ENCODE results near the gene ZBTB40.

The ZBTB40 gene

DNA sequence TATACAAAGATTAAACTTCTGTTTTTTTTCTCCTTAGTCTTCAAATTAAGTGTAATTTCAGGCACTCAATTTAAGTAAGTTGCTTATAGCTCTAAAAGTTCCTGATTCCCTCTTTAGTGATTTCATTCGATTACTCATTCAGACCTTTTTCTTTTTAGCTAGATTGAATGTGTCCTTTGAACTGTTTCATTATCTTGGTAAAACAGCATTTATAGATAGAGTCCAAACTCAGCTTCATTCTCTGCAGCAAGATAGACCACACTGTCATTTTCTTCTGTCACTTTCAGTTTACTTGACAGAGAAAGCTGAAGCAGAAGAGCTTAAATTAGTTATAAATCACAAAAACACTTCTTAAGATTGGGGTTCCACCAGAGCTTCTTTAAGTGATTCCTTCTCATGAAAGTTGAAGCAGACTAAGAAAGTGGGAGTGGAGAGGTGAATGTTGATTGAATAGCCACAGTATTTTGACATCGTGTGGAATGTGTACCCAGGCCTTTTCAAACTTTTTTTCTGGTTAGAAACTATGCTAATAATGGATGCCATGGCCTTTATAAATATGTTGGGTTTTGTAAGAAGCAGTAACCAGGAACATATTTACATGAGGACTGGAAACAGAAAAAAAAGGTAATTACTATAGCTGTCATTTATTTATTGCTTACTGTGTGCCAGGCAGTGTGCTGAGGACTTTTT is 52.2 kb downstream of the ZBTB40 start:
- peak; percentile 74 for DNase-seq (ENCODE audit: low read depth)

DNA sequence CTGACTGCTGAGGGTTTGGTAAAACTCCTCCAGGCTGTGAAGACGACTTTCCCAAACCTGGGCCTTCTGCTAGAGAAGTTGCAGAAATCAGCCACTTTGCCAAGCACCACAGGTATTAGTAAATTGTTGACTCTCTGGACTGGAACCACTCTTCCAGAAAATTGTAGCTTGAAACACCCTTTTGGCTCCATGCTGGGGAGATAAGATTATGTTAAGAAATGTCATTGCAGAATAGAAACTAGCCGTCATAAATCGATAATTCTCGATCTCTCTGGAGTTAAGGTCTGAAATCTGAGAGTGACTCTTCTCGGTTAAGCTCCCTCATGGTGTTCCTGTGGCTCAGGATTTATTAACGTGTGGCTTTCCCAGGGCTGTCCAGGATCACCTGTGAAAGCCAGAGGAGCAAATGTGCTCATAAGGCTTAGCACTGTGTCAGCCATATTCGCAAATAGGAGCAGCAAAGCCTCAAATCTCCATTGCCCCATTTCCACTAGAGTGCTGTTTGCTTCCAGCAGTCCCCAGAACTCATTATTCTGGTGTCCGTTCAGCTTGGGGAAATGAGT is 54.6 kb downstream of the ZBTB40 start:
- no peak for DNase-seq (ENCODE audit: low read depth)

GRCh38 chr1:22507587-22507986 is 55.9 kb downstream of the ZBTB40 start:
- DNase-seq (ENCODE audit: low read depth): no peak

DNA sequence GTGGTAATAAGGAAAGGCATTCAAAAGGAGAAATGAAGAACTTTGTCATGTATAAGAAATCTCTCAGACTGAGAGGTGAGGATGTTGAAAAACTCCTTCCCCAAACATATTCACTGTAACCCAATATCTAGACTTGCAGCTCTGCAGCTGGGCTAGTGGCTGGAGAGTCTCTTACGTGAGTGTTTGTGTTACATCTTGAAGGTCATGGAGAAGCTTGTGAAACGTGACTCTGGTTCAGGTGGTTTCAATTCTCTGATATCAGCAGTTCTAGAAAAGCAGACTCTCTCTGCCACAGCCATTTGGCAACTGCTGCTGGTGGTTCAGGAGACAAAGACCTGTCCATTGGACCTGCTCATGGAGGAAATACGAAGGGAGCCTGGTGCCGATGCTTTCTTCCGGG is 56.7 kb downstream of the ZBTB40 start:
- peak; percentile 49 for DNase-seq (ENCODE audit: low read depth)

DNA sequence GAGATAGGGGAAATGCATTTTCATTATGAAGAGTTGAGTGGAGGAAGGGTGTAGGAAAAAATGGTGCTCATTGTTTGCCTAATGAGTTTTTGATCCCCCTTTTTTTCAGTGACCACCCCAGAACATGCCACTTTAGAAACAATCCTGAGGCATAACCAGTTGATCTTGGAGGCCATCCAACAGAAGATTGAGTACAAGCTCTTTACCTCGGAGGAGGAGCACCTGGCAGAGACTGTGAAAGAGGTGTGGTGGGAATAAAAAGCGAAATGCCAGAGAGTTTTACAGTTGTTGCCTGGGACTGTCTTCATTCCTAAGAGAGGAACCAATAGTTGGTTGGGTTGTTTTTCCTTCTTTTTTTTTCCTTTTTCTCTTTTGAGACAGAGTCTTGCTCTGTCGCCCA is 57.3 kb downstream of the ZBTB40 start:
- DNase-seq (ENCODE audit: low read depth): no peak

- peak; percentile 27 for DNase-seq (ENCODE audit: low read depth)
Observed at GRCh38 chr1:22509815-22510214, 58.2 kb downstream of the ZBTB40 start.

- no peak for DNase-seq (ENCODE audit: low read depth)
Observed at GRCh38 chr1:22512873-22513272, 61.2 kb downstream of the ZBTB40 start.

DNA sequence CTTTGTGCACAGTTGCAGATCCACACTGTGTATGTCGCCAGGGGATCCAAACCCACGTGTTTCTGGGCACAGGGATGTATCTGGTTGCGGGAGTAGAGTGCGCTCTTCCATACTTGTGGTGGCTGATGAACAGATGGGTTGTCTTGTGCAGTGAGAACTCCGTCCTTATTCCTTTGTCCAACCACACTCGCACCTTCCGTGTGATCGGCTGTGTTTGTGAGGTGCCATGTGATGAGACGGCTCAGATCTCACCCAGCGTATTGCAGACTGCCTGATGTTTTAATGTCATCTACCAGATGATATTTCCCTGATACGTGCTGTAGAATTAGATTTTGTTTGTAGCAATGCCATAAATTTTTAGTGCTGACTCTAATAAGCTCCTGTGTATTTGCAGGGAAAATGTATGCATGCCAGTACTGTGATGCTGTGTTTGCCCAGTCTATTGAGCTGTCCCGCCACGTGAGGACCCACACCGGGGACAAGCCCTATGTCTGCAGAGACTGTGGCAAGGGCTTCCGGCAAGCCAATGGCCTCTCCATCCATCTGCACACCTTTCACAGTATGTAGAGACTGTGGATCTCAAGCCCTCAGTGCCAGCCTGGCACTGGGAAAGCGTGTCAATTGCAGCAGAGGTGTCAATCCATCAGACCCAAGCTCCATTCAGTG is 65.4 kb downstream of the ZBTB40 start:
- no peak for DNase-seq (ENCODE audit: low read depth)

- peak; percentile 52 for DNase-seq (ENCODE audit: low read depth)
Observed at GRCh38 chr1:22517956-22518355, 66.3 kb downstream of the ZBTB40 start.

- DNase-seq (ENCODE audit: low read depth): peak; percentile 17
Observed at GRCh38 chr1:22518379-22518778, 66.7 kb downstream of the ZBTB40 start.

DNA sequence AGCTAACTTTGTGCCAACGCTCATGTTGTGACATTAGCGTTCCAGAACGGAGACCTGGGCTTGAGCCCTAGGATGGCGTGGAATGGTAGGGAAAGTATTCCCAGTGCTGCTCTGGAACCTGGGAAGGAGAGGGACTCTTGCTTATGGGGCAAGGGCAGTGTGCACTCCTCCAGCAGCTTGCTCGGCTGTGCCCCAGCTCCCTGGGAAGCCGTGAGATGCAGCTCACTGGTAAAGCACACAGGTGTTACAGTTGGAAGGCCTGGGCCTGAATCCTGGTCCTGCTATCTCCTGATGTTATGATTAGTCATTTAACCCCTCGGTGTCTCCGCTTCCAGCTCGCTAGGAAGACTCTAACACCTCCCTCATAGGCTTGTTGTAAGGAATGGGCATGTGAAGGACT is 69.2 kb downstream of the ZBTB40 start:
- DNase-seq (ENCODE audit: low read depth): no peak

DNA sequence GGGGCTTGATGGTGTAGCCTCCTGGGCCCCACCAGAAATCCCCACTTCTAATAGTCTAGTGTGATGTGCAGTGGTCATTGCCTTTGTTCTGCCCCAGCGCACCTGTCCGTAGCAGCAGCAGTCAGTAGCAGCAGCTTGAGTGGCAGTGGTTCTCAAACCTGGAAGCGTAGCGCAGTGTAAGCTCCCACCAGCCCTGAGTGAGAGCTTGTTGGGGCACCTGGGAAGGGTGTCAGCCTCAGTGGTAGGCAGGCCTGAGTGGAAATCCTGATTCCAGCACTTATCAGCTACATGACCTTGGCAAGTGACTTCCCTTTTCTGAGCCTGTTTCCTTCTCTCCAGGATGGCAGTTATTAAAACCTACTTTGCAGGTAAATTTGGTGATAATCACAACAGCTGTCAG is 70.0 kb downstream of the ZBTB40 start:
- no peak for DNase-seq (ENCODE audit: low read depth)

- no peak for DNase-seq (ENCODE audit: low read depth)
Observed at GRCh38 chr1:22522221-22522743, 70.6 kb downstream of the ZBTB40 start.

DNA sequence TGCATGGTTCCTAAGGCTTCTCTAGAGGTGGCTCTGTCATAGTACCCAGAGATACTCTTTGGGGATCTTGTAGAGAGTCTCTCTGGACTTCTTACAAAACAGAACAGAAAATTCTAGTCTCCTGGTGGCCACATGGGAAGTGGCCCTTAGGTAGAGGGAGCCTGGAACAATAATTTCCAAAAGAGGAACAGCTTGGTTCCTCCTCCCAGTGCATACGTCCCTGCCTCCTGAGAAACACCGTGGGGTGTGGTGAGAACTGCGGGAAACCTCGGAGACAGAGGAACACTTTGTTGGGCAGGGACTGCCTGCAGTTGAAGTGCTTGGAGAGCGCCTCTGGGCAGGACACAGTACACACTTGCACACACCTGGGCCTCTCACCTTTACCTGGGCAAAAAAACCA is 72.8 kb downstream of the ZBTB40 start:
- DNase-seq (ENCODE audit: low read depth): no peak

GRCh38 chr1:22525211-22525610 is 73.6 kb downstream of the ZBTB40 start:
- no peak for DNase-seq (ENCODE audit: low read depth)

DNA sequence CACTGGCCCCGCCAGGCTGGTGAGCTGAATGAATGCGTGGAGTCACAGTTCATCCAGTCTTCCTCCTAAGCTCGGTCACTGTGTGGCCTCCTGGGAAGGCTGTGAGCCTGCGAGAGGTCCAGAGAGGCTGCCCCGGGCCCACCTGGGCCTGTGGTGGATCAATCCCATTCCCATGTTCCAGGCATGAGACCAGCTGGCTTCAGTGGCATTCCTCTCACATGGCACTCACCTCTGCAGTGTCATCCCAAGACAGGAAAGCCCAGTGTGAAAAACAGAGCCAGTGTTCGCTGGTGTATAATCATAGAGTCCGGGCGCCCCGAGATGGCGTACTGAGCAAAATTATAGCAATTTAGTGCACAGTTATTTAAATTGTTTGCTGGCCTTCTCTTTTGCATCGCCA is 74.0 kb downstream of the ZBTB40 start:
- no peak for DNase-seq (ENCODE audit: low read depth)

- no peak for DNase-seq (ENCODE audit: low read depth)
Observed at GRCh38 chr1:22526098-22526497, 74.4 kb downstream of the ZBTB40 start.

DNA sequence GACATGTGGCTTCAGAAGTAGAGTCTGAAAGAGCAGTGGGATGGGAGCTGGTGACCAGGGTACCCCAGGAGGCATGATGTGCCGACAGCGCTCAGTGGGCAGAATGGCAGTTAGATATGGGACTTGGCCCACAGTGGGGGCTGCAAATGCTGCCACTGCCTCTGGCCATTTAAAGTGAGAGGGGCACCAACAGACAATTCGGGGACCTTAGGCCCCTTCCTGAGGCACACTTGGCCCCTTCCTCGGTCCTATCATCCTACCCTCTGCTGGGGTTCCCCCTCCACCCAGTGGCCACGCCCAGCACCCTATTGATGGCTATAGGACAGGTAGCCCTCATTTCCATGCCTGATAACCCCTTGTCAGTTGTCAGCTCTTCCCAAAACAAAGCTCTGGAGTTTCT is 75.0 kb downstream of the ZBTB40 start:
- no peak for DNase-seq (ENCODE audit: low read depth)

DNA sequence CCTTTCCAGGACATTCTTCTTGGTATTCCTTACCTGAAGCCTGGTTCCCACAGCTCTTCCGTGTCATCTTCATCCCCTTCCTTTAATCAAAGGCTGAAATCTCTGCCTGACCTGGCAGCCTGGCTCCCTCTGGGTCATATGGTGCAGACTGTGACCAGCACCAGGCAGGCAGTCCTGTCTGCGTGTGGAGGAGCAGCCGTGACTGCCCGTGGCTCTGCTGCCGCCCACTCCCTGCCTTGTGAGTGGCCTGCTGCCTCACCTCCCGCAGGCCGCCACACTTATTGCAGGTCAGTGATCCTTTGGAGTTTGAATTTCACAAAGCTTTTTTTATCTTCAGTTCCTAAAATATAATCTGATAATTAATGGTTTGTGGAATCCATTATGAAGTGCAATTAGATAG is 75.5 kb downstream of the ZBTB40 start:
- no peak for DNase-seq (ENCODE audit: low read depth)

DNA sequence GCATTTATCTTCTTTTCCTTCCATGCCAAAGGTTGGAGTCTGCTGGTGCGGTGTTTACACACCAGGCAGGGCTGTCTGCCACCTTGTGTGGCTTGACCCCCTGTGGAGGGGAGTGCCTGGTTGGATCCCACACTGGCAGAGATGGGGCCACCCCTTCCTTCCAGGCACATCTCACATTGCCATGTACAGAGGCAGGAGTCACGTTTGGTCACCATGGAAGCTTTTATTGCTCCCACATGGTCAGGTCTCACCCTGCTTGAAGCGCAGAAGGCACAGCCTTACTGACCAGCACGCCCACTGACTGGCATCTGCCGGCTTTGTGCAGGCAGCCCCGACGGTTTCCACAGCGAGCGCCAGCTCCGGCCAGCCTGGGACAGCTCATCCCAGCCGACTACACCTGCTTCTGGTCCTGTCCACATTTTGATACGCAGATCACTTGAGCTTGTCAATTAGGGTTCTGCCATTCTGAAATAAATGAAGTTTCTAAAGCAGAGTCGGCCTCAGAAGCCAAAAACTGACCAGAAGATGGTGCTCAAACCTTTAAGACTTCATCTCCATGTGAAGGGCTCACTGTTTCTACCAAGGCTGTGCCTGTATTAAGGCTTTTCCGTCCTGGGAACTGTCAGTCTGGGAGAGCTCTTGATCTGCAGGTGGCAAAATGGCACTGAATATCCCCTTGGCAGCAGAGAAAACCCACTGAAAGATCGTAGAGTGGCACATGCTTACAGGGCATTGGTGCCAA is 76.1 kb downstream of the ZBTB40 start:
- DNase-seq (ENCODE audit: low read depth): no peak

GRCh38 chr1:22528451-22528850 is 76.8 kb downstream of the ZBTB40 start:
- DNase-seq (ENCODE audit: low read depth): no peak

DNA sequence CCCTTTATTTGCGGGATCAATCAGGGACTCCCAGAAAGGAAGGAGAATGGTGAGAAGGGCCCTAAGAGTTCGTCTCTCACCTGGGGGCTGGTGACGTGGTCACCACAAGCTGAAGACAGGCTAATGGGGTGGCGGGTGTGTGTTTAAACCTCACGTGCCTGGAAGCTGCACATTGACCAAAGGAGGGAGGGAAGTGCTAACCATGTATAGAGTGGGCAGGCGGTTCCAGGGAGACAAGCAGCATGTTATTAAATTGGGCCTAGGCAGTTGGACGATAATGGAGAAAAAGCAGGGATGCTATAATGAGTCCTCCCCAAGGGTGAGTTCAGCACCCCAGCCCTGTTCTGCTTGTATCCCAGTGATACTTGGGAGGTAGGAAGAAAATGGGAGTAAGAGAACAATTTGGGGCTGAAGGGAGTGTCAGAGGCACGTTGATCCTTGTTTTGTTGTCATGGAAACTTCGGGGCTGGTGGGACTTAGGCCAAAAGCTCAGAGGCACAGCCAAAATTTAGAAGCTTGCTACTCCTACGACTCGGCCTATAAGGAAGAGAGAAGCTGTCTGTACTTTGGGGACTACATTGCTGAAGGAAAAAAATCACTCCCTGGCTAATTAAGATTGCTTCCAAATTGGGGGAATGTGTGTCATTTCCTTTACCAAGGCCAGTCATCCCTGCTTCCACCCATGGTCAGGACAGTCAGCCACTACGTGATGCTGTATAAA is 78.4 kb downstream of the ZBTB40 start:
- peak; percentile 33 for DNase-seq (ENCODE audit: low read depth)
